DND-41 (cell line): ENCODE measurements around the gene GSDMA.

Experiments used
- CTCF ChIP-seq: IDR thresholded peaks from 2 replicates; pipeline ENCODE4 v1.5.1; 2012; ENCODE audit warnings: borderline replicate concordance, low read length, moderate library complexity, mild to moderate bottlenecking; ENCODE audit not compliant: poor library complexity, severe bottlenecking; ENCODE audit errors: extremely low read depth
- EZH2 ChIP-seq: IDR thresholded peaks from 3 replicates; pipeline ENCODE4 v1.6.1; 2012; ENCODE audit warnings: borderline replicate concordance, low read depth, mild to moderate bottlenecking, moderate library complexity, low read length, inconsistent platforms; ENCODE audit not compliant: severe bottlenecking

DNA sequence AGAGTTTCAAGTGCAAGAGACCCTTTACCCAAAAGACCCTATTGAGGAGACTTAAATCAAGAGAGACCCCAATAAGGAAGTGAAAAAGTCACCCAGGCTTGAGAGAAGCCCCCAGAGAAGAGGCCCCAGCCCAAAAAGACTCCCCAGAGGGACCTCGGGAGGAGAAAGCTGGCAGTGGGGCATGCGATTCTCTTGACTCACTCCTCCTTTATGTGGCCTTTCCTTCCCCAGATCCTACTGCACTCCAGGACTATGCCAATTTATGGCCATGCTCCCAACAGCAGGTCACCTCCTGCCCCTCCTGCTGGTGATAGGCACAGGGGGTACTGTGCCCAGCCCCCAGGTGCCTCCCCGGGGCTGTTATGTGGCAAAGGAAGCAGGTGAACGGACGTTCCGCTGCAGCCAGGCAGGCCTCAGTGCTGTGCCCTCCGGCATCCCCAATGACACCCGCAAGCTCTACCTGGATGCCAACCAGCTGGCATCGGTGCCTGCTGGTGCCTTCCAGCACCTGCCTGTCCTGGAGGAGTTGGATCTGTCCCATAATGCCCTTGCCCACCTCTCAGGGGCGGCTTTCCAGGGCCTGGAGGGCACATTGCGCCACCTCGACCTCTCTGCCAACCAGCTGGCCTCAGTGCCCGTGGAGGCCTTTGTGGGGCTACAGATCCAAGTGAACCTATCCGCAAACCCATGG is 19.0 kb upstream of the GSDMA start:
- TF ChIP-seq CTCF (no peak), EZH2 (no peak)
